ENCODE measurements around the gene TRIM9. TPM values are rescaled to one million over a fixed set of nuclear protein-coding genes. Genes with fewer than 3 reads are reported as not detected.

TRIM9 gene
- 2.7 and 3.7 TPM in 2 replicates for total RNA-seq

GRCh38 chr14:51094901-51095853 lies at the start of gene TRIM9:
TSS of gene TRIM9 (minus strand) at chr14:51095105. CDS start at chr14:51094939, 166 bp downstream.

GRCh38 chr14:50943943-50944646 lies 150.8 kb downstream of the TRIM9 start, which contains the start of gene PYGL:
TSS of gene PYGL (minus strand) at chr14:50944483. CDS start at chr14:50944403, 80 bp downstream.

Other genes starting within 250 kb of the TRIM9 start
- not detected in 2 replicates for gene ABHD12B, start 223.1 kb downstream of the TRIM9 start, total RNA-seq
- 77.8 and 95.0 TPM in 2 replicates for gene PYGL, start 150.6 kb downstream of the TRIM9 start, total RNA-seq
- 78.3 and 82.6 TPM in 2 replicates for gene TMX1, start 145.1 kb upstream of the TRIM9 start, total RNA-seq

Data from articular chondrocyte of knee joint (primary cell).